Myocyte (in vitro differentiated cells): Measurements from ENCODE around the gene ARMH1. TPM values are rescaled to one million over a fixed set of nuclear protein-coding genes. Genes with fewer than 3 reads are reported as not detected.

Experiments used
- DNase-seq: peaks from one replicate; pipeline ENCODE4 v3.0.0-alpha.2; 2012; ENCODE audit warnings: low read depth
- total RNA-seq: library from RNA; depleted of rRNA; stranded (reverse); fragments of >200 nt; gene quantifications from 2 replicates; pipeline ENCODE4 v1.2.3, GENCODE V29; 2014

The ARMH1 gene
- total RNA-seq, 1 donor from 2014 or later, result 7.0 TPM

- peak; percentile 51 for DNase-seq
Observed at GRCh38 chr1:44644806-44645205, 29.7 kb upstream of the ARMH1 start.

GRCh38 chr1:44645476-44646244 lies 28.9 kb upstream of the ARMH1 start:
- DNase-seq, result peak; percentile 96

- peak; percentile 95 for DNase-seq
Observed at GRCh38 chr1:44646261-44647110, 28.0 kb upstream of the ARMH1 start.

GRCh38 chr1:44647896-44648295 lies 26.6 kb upstream of the ARMH1 start:
- no peak for DNase-seq

GRCh38 chr1:44648529-44649250 lies 25.8 kb upstream of the ARMH1 start:
- peak; percentile 88 for DNase-seq

- no peak for DNase-seq
Observed at GRCh38 chr1:44649788-44650158, 24.7 kb upstream of the ARMH1 start.

GRCh38 chr1:44650159-44650831 lies 24.2 kb upstream of the ARMH1 start:
- DNase-seq, result no peak

GRCh38 chr1:44651069-44651468 lies 23.4 kb upstream of the ARMH1 start:
- DNase-seq, result no peak

- DNase-seq, result peak; percentile 83
Observed at GRCh38 chr1:44652445-44653106, 21.9 kb upstream of the ARMH1 start.

GRCh38 chr1:44653107-44653964 lies 21.2 kb upstream of the ARMH1 start:
- no peak for DNase-seq

GRCh38 chr1:44654621-44655187 lies 19.8 kb upstream of the ARMH1 start:
- DNase-seq, result no peak

- peak; percentile 46 for DNase-seq
Observed at GRCh38 chr1:44655609-44656008, 18.9 kb upstream of the ARMH1 start.

GRCh38 chr1:44659566-44659965 lies 14.9 kb upstream of the ARMH1 start:
- no peak for DNase-seq

GRCh38 chr1:44660176-44660575 lies 14.3 kb upstream of the ARMH1 start:
- DNase-seq, result peak; percentile 89

- no peak for DNase-seq
Observed at GRCh38 chr1:44661781-44662682, 12.5 kb upstream of the ARMH1 start.

- no peak for DNase-seq
Observed at GRCh38 chr1:44662683-44663030, 11.9 kb upstream of the ARMH1 start.

GRCh38 chr1:44663417-44663816 lies 11.1 kb upstream of the ARMH1 start:
- no peak for DNase-seq

GRCh38 chr1:44664730-44665370 lies 9.7 kb upstream of the ARMH1 start:
- DNase-seq, result no peak
